Measurements from ENCODE around the gene CLMN. TPM values are rescaled to one million over a fixed set of nuclear protein-coding genes. Genes with fewer than 3 reads are reported as not detected.

CLMN gene
- total RNA-seq, 1 donor from 2014 or later, result 6.3 TPM

DNA sequence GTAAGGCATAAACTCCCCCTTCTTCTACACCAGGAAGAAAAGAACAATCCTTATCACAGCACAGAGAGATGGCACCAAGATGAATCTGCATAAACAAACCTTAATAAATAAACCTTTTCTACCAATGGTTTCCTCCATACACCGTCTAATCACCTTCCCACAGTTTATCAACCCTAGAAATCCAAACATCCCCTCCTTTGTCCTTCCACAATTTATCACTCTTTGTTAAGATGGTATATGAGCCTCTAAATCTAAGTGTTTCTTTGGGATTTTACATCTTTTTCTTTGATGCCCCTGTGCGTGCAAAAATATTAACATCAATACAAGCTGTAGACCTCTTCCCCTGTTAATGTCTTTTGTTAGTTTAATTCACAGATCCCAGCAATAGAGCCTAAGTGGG lies 174.9 kb downstream of the CLMN start:
- H3K27me3 Mint-ChIP-seq (ENCODE audit: insufficient read depth, low read depth), result peaks cover 3% of the 10 kb centered on the region
- peaks cover 8% of the 10 kb centered on the region for H3K4me1 Mint-ChIP-seq
- Histone ChIP-seq H3K4me1 (peaks cover 23% of the 10 kb centered on the region), H3K4me3 (no peak overlapping the region), H3K9me3 (ENCODE audit: low read depth) (peaks cover 8% of the 10 kb centered on the region), H3F3A (ENCODE audit: low read depth) (peaks cover 7% of the 10 kb centered on the region), H3K27me3 (no peaks in the 10 kb centered on the region), H3K36me3 (no peaks in the 10 kb centered on the region), H4K20me1 (ENCODE audit: low read depth) (peaks cover 9% of the 10 kb centered on the region), H3K79me2 (ENCODE audit: low read depth) (peaks cover 100% of the 10 kb centered on the region), H3K27ac (no peak overlapping the region), H3K9ac (no peak overlapping the region), H3K4me2 (no peak overlapping the region), H2AFZ (replicated peaks) (no peak overlapping the region)
- no peak overlapping the region for H3K27ac Mint-ChIP-seq
- TF ChIP-seq EZH2phosphoT487 (IDR thresholded peaks at IDR 0.05) (no peak), EZH2 (IDR thresholded peaks at IDR 0.05) (no peak)
- TF ChIP-seq, protein P1, sequence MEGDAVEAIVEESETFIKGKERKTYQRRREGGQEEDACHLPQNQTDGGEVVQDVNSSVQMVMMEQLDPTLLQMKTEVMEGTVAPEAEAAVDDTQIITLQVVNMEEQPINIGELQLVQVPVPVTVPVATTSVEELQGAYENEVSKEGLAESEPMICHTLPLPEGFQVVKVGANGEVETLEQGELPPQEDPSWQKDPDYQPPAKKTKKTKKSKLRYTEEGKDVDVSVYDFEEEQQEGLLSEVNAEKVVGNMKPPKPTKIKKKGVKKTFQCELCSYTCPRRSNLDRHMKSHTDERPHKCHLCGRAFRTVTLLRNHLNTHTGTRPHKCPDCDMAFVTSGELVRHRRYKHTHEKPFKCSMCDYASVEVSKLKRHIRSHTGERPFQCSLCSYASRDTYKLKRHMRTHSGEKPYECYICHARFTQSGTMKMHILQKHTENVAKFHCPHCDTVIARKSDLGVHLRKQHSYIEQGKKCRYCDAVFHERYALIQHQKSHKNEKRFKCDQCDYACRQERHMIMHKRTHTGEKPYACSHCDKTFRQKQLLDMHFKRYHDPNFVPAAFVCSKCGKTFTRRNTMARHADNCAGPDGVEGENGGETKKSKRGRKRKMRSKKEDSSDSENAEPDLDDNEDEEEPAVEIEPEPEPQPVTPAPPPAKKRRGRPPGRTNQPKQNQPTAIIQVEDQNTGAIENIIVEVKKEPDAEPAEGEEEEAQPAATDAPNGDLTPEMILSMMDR (IDR thresholded peaks at IDR 0.05), result no peak
- H3K4me3 Mint-ChIP-seq, result no peak overlapping the region
- H3K36me3 Mint-ChIP-seq, result peaks cover 50% of the 10 kb centered on the region
- peaks cover 44% of the 10 kb centered on the region for H3K9me3 Mint-ChIP-seq
- no peak for DNase-seq (ENCODE audit: low spot score)

DNA sequence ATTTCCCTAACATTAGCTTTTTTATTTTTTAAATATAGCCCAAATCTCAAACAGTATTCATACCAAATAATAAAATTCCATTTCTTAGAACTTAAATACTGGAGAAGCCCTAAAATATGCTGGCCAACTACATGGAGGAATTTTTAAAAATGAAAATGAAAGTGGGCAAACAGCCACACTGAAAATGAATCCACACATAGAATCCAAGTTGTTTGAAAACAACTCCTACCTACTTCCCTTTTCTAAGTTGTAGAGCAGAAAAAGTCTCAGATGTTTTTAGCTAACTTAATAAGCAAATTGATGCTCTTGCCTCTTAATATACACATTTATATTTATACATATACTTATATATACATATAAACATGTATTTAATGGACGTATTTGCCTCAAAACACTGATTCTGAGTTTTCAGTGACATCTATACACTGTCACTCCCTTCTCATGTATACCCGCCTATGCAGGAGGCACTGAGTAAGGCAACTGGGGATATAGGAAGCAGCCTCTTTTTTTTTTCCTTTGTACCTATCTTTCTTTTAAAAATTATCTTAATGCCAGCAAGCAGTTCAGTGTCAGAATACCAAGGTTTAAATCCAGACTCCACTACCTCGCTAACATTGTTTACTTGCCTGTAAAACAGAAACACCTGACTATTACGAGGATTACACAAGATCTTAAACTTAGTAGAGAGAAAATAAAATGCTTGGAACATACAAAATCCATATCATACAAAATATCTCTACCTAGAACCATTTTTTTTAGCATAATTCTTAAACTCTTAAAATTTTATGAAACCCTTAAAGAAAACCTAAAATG lies 175.7 kb downstream of the CLMN start:
- Mint-ChIP-seq H3K27me3 (ENCODE audit: insufficient read depth, low read depth) (peaks cover 3% of the 10 kb centered on the region), H3K4me1 (peaks cover 16% of the 10 kb centered on the region)
- no peak overlapping the region for H3K9ac ChIP-seq

DNA sequence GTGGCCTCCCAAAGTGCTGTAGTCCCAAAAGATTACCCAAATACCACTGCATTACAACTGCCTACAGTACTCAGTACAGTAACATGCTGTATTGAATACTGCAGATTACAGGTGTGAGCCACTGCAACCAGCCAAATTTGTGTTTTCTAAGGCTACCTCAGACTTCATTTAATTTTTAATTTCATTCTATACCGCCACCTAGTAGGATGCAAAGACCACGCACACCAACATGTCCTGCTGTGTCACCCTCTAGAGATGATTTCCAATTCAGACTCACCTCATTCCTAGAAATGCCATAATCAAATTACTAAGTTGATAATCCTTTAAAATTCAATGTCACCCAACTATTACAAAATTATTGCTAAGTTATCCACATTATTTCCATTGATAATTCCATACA lies 177.5 kb downstream of the CLMN start:
- H3K79me2 ChIP-seq (ENCODE audit: low read depth), result peaks cover 97% of the 10 kb centered on the region
- no peak overlapping the region for H3K27ac ChIP-seq
- no peak overlapping the region for H2AFZ ChIP-seq (replicated peaks)
- no peak for TF ChIP-seq EZH2phosphoT487 (IDR thresholded peaks at IDR 0.05)
- DNase-seq (ENCODE audit: low spot score), result no peak
- H3K4me3 Mint-ChIP-seq, result no peak overlapping the region
- peaks cover 41% of the 10 kb centered on the region for H3K4me1 ChIP-seq
- peaks cover 3% of the 10 kb centered on the region for H3K27me3 Mint-ChIP-seq (ENCODE audit: insufficient read depth, low read depth)
- H3K4me2 ChIP-seq, result no peak overlapping the region
- H4K20me1 ChIP-seq (ENCODE audit: low read depth), result peaks cover 20% of the 10 kb centered on the region
- peaks cover 26% of the 10 kb centered on the region for H3K4me1 Mint-ChIP-seq
- H3K27ac Mint-ChIP-seq, result no peak overlapping the region
- H3K36me3 Mint-ChIP-seq, result peaks cover 29% of the 10 kb centered on the region
- peaks cover 8% of the 10 kb centered on the region for H3K9me3 ChIP-seq (ENCODE audit: low read depth)
- no peak overlapping the region for H3K4me3 ChIP-seq
- H3K9me3 Mint-ChIP-seq, result peaks cover 25% of the 10 kb centered on the region
- H3K9ac ChIP-seq, result no peak overlapping the region
- H3F3A ChIP-seq (ENCODE audit: low read depth), result peaks cover 18% of the 10 kb centered on the region
- H3K27me3 ChIP-seq, result no peaks in the 10 kb centered on the region
- H3K36me3 ChIP-seq, result no peaks in the 10 kb centered on the region

More for the DNA sequence above, 175.7 kb downstream of the CLMN start:
- H4K20me1 ChIP-seq (ENCODE audit: low read depth), result peaks cover 8% of the 10 kb centered on the region
- no peaks in the 10 kb centered on the region for H3K36me3 ChIP-seq
- no peak overlapping the region for H3K4me2 ChIP-seq
- peaks cover 28% of the 10 kb centered on the region for H3K4me1 ChIP-seq
- no peak for DNase-seq (ENCODE audit: low spot score)
- peaks cover 100% of the 10 kb centered on the region for H3K79me2 ChIP-seq (ENCODE audit: low read depth)
- H3K9me3 ChIP-seq (ENCODE audit: low read depth), result peaks cover 8% of the 10 kb centered on the region
- H3K9me3 Mint-ChIP-seq, result peaks cover 40% of the 10 kb centered on the region
- peaks cover 7% of the 10 kb centered on the region for H3F3A ChIP-seq (ENCODE audit: low read depth)
- no peak overlapping the region for H3K27ac Mint-ChIP-seq
- no peak overlapping the region for H3K4me3 Mint-ChIP-seq
- H3K36me3 Mint-ChIP-seq, result peaks cover 45% of the 10 kb centered on the region
- H3K4me3 ChIP-seq, result no peak overlapping the region
- H2AFZ ChIP-seq (replicated peaks), result no peak overlapping the region
- no peak for TF ChIP-seq EZH2phosphoT487 (IDR thresholded peaks at IDR 0.05)
- TF ChIP-seq, protein P1 (IDR thresholded peaks at IDR 0.05), result no peak
- no peak for TF ChIP-seq EZH2 (IDR thresholded peaks at IDR 0.05)
- no peak overlapping the region for H3K27ac ChIP-seq
- H3K27me3 ChIP-seq, result no peaks in the 10 kb centered on the region

DNA sequence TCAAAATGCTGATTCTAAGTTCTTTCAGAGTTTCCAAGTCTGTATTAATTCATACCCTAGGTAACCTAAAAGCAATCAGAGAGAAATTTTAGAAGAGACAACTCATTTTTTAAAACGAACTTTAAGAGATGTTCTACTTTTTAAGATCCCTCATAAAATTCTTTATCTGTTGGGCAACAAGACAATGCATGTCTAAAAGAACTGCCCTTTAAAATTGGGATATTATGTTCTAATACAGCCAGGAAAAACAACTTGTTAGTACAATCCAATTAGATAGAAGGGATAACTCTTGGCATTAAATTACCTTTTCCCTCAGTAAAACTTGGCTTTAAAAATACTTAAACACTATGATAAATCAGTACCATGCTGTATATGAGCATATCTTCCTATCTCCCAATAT lies 178.0 kb downstream of the CLMN start:
- Histone ChIP-seq H3K27me3 (no peaks in the 10 kb centered on the region), H3K4me2 (no peak overlapping the region), H3K4me1 (peaks cover 44% of the 10 kb centered on the region), H4K20me1 (ENCODE audit: low read depth) (peaks cover 20% of the 10 kb centered on the region), H3K9ac (no peak overlapping the region), H3F3A (ENCODE audit: low read depth) (peaks cover 23% of the 10 kb centered on the region), H3K27ac (peak overlapping the region; percentile 50), H3K4me3 (no peak overlapping the region), H3K36me3 (no peaks in the 10 kb centered on the region), H3K9me3 (ENCODE audit: low read depth) (peaks cover 8% of the 10 kb centered on the region), H3K79me2 (ENCODE audit: low read depth) (peaks cover 97% of the 10 kb centered on the region), H2AFZ (replicated peaks) (no peak overlapping the region)
- TF ChIP-seq EZH2 (IDR thresholded peaks at IDR 0.05) (no peak), EZH2phosphoT487 (IDR thresholded peaks at IDR 0.05) (no peak)
- TF ChIP-seq, protein P1 (IDR thresholded peaks at IDR 0.05), result no peak
- no peak overlapping the region for H3K27ac Mint-ChIP-seq
- no peak for DNase-seq (ENCODE audit: low spot score)
- peaks cover 24% of the 10 kb centered on the region for H3K36me3 Mint-ChIP-seq
- H3K4me3 Mint-ChIP-seq, result no peak overlapping the region
- H3K9me3 Mint-ChIP-seq, result peaks cover 22% of the 10 kb centered on the region
- peaks cover 5% of the 10 kb centered on the region for H3K27me3 Mint-ChIP-seq (ENCODE audit: insufficient read depth, low read depth)
- H3K4me1 Mint-ChIP-seq, result peaks cover 29% of the 10 kb centered on the region

Measured in neural progenitor cell (in vitro differentiated cells).